GM18868 (cell line): ENCODE results near the gene EIF3D.

Experiments
- ATAC-seq: cut with Tn5 transposase; IDR thresholded peaks from one replicate; pipeline ENCODE4 v1.9.1; 2021; ENCODE audit warnings: mild to moderate bottlenecking, moderate library complexity; ENCODE audit not compliant: unreplicated experiment

Gene EIF3D

GRCh38 chr22:36467946-36468345 is 61.0 kb downstream of the EIF3D start:
- ATAC-seq = no peak

GRCh38 chr22:36467042-36467810 is 61.7 kb downstream of the EIF3D start:
- ATAC-seq = no peak

- ATAC-seq = no peak
Observed at GRCh38 chr22:36466258-36466657, 62.7 kb downstream of the EIF3D start.

GRCh38 chr22:36465232-36466021 is 63.5 kb downstream of the EIF3D start:
- ATAC-seq = no peak

GRCh38 chr22:36464715-36465231 is 64.2 kb downstream of the EIF3D start:
- ATAC-seq = no peak

- ATAC-seq = no peak
Observed at GRCh38 chr22:36463783-36464184, 65.2 kb downstream of the EIF3D start.

GRCh38 chr22:36461665-36462649 is 67.0 kb downstream of the EIF3D start:
- ATAC-seq = no peak
